Activated CD4-positive, alpha-beta T cell treated with anti-CD3 and anti-CD28 coated beads, Interleukin-2, amount 50 U/mL, for 4 hours (primary cell): ENCODE measurements around the gene AUNIP.
A peak's percentile ranks its signal among the peaks of the same experiment; 100 is the strongest.

Source experiments
- DNase-seq, 2 experiments: peaks; one replicate each; pipeline ENCODE4 v3.0.0-alpha.2; 2020

Gene AUNIP

GRCh38 chr1:25885602-25886001 lies 26.3 kb upstream of the AUNIP start:
- no peak for DNase-seq

- no peak for DNase-seq
Measured at GRCh38 chr1:25881266-25881665, 22.0 kb upstream of the AUNIP start.

DNA sequence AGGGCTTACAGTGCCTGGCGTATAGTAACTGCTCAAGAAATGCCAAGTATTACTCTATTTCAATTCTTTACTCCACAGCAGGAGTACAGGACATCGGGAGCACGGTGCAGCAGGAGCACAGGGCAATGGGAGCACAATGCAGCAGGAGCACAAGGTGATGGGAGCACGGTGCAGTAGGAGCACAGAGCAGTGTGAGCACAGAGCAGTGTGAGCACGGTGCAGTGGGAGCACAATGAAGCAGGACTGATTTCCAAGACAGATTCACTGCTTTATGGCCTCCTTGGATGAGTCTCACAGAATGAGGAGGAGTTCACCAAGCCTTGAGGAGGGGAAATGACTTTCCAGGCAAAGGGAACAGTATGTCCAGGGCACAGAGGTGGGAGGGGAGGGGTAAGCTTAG lies 21.3 kb upstream of the AUNIP start:
- DNase-seq: no peak

DNA sequence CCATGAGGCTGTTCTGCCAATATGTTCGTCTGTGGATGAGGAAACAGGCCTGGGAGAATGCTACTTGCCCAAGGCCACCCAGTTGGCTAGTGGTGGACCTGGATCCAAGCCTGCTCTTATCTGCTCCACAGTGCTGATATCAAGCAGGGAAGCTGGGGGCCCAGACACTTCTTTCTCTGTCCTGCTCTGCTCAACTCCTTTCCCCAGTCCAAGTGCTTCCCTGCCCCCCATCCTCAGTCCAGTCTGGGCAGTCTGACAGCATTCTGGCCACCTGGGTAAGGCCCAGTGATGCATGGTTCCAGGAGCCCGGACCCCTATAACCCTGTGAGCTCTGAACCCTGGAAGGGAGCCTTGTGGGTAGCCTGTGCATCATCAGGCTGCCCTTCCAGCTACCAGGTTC lies 20.4 kb upstream of the AUNIP start:
- no peak for DNase-seq

GRCh38 chr1:25878690-25879089 lies 19.4 kb upstream of the AUNIP start:
- no peak for DNase-seq

- DNase-seq: no peak
Measured at GRCh38 chr1:25877155-25877554, 17.9 kb upstream of the AUNIP start.

GRCh38 chr1:25876693-25877077 lies 17.4 kb upstream of the AUNIP start:
- no peak for DNase-seq

DNA sequence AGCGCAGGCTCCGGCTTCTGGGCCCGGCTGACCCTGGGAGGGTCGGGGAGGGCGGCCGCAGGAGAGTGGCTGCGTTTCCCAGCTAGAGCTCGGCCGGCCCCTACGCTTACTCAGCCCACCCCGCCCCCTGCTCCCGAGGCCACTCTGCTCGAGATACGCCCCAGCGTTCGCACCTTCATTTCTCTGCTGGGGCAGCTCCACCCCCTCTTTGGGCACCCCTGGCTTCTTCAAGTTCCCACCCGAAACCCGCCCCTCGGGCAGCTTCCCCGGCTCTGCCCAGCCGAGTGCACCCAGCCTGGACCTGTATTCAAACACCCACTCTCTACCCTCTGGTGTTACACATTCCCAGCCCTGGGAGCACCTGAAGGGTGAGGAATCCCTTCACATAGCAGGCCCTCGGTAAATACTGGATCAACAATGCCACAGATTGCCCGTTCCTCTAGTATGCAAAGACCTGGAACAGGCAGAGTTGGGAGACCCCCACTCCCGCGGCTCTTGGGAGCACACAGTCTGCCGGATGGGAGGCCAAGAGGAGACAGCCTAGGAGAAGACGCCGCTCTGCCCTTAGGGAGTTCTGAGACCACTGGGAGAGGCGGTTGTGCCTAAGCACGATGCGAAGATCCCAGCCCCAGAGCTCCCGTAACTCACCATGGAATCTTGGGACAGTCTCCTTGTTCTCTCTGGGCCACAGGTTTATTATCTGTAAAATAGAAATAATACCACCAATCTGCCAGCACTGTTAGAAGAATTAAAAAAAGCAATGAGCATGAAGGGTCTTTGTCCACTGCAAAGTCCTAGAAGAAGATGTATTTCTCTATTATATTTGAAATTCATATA lies 16.8 kb upstream of the AUNIP start:
- no peak for DNase-seq

GRCh38 chr1:25875154-25875855 lies 16.0 kb upstream of the AUNIP start, which contains the start of gene PAQR7:
Gene PAQR7 (minus strand): TSS chr1:25875708. CDS start chr1:25863839, 11,869 bp downstream.
- DNase-seq: peak; percentile 28 to 35

GRCh38 chr1:25874635-25875153 lies 15.4 kb upstream of the AUNIP start:
- DNase-seq: no peak

GRCh38 chr1:25874209-25874608 lies 15.0 kb upstream of the AUNIP start:
- DNase-seq: no peak

DNA sequence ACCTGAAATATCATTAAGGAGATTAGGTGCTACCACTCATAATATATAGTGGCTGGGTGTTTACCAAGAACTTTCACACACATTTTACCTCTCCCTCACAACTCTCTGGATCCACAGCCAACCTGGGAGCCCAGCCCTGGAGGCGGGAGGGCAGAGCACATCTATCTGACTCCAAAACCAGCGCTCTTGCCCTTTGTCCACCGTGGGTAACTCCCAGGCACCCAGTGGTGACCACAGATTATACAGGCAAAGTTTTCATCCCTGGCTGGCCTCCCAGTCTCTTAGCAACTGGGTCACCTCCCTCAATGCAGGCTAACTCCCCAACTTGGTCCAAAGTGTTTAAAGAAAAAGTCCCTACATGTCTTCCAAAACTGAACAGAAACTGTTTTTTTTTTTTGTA lies 13.9 kb upstream of the AUNIP start:
- DNase-seq: no peak

GRCh38 chr1:25872713-25873112 lies 13.5 kb upstream of the AUNIP start:
- DNase-seq: no peak

- no peak for DNase-seq
Measured at GRCh38 chr1:25871704-25872494, 12.6 kb upstream of the AUNIP start.

DNA sequence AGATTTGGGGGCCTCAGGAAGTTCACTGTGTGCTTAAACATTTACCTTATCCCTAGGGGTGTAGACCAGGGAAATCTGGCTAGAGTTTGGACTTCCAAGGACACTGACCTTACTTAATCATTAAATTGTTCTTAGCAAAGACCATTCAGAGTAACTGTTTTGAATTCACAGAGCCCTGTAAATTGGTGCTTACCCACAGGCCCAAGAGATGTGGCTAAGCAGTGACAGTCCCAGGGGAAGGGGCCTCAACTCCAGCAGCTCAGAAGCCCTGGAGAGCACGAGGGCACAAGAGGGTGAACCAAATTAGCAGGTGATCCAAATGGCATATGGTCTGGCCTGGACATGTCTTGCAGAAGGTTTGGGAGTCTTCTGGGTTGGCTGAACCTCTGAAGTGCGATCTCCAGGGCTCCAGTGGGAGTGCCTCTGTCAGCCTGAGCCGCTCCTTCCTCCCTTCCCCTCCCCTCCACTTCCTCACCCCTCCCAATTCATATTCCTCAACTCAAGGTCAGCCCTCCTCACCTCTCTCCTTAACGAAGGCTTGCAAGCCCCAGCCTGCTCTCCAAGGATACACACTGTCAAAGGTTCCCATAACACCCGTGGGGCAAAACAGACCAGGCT lies 11.9 kb upstream of the AUNIP start:
- no peak for DNase-seq

DNA sequence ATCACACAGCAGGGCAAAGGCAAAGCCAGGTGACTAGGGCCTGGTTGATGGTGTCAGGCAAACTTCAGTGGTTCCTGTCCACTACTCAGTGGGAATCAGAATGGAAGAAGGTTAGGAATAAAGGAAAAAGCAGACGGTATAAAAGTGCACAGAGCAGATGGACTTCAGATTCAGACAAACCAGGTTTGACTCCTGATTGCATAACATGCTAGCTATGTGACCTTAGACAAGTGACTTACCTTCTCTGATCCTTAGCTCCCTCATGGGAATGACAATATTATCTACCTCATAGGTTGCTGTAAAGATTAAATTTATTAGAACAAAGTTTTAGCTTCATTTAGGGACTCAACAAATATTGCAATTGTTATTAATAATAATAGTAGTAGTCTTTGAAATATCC lies 11.4 kb upstream of the AUNIP start:
- DNase-seq: no peak

GRCh38 chr1:25869909-25870606 lies 10.8 kb upstream of the AUNIP start:
- DNase-seq: no peak

- no peak for DNase-seq
Measured at GRCh38 chr1:25867210-25867991, 8.1 kb upstream of the AUNIP start.

- no peak for DNase-seq
Measured at GRCh38 chr1:25866288-25866687, 7.0 kb upstream of the AUNIP start.

- DNase-seq: no peak
Measured at GRCh38 chr1:25864434-25864833, 5.2 kb upstream of the AUNIP start.
